Upper lobe of left lung (tissue), 6 donors: ENCODE measurements around the gene CHD5. TPM values are rescaled to one million over a fixed set of nuclear protein-coding genes. Genes with fewer than 3 reads are reported as not detected.

Experiments used
- ATAC-seq, 2 donors: fragments of 200-7000 bp; cut with Tn5 transposase; one replicate each; pipeline ENCODE4 v1.9.1; 2022; ENCODE audit warnings: mild to moderate bottlenecking in 2 of 2, moderate library complexity in 2 of 2; ENCODE audit not compliant: low FRiP score in 2 of 2
- DNase-seq, 2 donors: peaks; one replicate each; pipeline ENCODE4 v3.0.0-alpha.2; 2019 to 2020
- H3K27ac ChIP-seq, 4 donors: fragments of 200-600 bp; sonication (generic); one replicate each; pipeline ENCODE4 v1.5.1; 2016 to 2019
- H3K27me3 ChIP-seq, 4 donors: fragments of 200-600 bp; sonication (generic); one replicate each; pipeline ENCODE4 v1.5.1; 2017 to 2019
- H3K36me3 ChIP-seq, 4 donors: fragments of 200-600 bp; sonication (generic); one replicate each; pipeline ENCODE4 v1.5.1; 2016 to 2019
- H3K4me1 ChIP-seq, 4 donors: fragments of 200-600 bp; sonication (generic); one replicate each; pipeline ENCODE4 v1.5.1; 2018 to 2019
- H3K4me3 ChIP-seq, 4 donors: fragments of 200-600 bp; sonication (generic); one replicate each; pipeline ENCODE4 v1.5.1; 2017 to 2019; ENCODE audit warnings: mild to moderate bottlenecking in 2 of 4, moderate library complexity in 1 of 4
- H3K9me3 ChIP-seq, 4 donors: fragments of 200-600 bp; sonication (generic); one replicate each; pipeline ENCODE4 v1.5.1; 2018 to 2019
- CTCF ChIP-seq, 6 experiments: fragments of 450-650 bp in 4 of 6; fragments of 200-600 bp in 2 of 6; sonication (generic) in 2 of 6; IDR thresholded peaks; one replicate each; pipeline ENCODE4 v1.5.1; 2016 to 2019; ENCODE audit warnings: antibody characterized with exemption in 6 of 6
- EP300 ChIP-seq, 4 donors: sonication (generic); formaldehyde crosslinking; IDR thresholded peaks; one replicate each; pipeline ENCODE4 v1.5.1; 2017; ENCODE audit warnings: antibody characterized with exemption in 4 of 4, control low read depth in 2 of 4
- POLR2A ChIP-seq, 4 donors: fragments of 450-650 bp; IDR thresholded peaks; one replicate each; pipeline ENCODE4 v1.5.1; 2016 to 2017; ENCODE audit warnings: antibody characterized with exemption in 4 of 4, mild to moderate bottlenecking in 2 of 4
- POLR2AphosphoS5 ChIP-seq, 2 donors: sonication (generic); formaldehyde crosslinking; IDR thresholded peaks; one replicate each; pipeline ENCODE4 v1.5.1; 2017; ENCODE audit warnings: antibody characterized with exemption in 2 of 2
- WGBS, 2 donors: methylation state at CpG; one replicate each; pipeline ENCODE4 v1.1.5; 2017 to 2018; 5-methylcytosine and 5-hydroxymethylcytosine counted together
- total RNA-seq, 6 donors: library from RNA; depleted of rRNA in 4 of 6; stranded (reverse); fragments of >200 nt in 4 of 6; gene quantifications; one replicate each; pipeline versions ENCODE4 v1.1.0 to v1.2.1, GENCODE V29; 2016 to 2021
- donor health status: DM: no; HTN: no; CAD: no; lungs with moderate emphysema.
- donor health status: DM: no; HTN: yes; CAD: no; lungs with severe emphysema.

Gene CHD5
- total RNA-seq, 6 donors from 2014 or later = 0.14 to 1.3 (median 0.25) TPM

DNA sequence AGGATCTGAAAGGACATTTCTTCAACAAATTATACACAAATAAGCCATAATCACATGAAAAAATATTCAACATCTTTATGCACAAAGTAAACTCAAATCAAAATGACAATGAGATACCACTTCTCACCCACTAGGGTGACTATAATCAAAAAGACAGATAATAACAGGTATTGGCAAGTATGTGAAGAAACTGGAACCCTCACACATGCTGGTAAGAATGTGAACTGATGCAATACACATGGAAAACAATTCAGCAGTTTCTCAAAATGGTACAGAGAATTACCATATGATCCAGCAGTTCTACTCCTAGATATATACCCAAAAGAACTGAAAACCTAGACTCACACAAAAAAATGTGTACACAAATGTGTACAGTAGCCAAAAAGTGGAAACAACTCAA, 62.5 kb downstream of the CHD5 start:
- no peaks in the 10 kb centered on the region for H3K27me3 ChIP-seq
- H3K36me3 ChIP-seq = no peaks in the 10 kb centered on the region
- H3K4me1 ChIP-seq = no peaks in the 10 kb centered on the region
- H3K27ac ChIP-seq = no peak overlapping the region
- no peak for ATAC-seq
- H3K4me3 ChIP-seq = no peak overlapping the region
- DNase-seq = no peak
- H3K9me3 ChIP-seq = peaks cover 0 to 14% (median 5%) of the 10 kb centered on the region in 4 donors
- TF ChIP-seq POLR2A (IDR thresholded peaks at IDR 0.05) = no peak
- no peak for TF ChIP-seq EP300 (IDR thresholded peaks at IDR 0.05)
- no peak for TF ChIP-seq CTCF (IDR thresholded peaks at IDR 0.05)
- no peak for TF ChIP-seq POLR2AphosphoS5 (IDR thresholded peaks at IDR 0.05)

- 59 to 78% methylated on average over 2 of the region's 2 CpGs for WGBS, 2 donors
- no peak for ATAC-seq
- DNase-seq = no peak
- H3K4me1 ChIP-seq = no peaks in the 10 kb centered on the region
- H3K27me3 ChIP-seq = no peaks in the 10 kb centered on the region
- no peak overlapping the region for H3K4me3 ChIP-seq
- peaks cover 0 to 14% (median 5%) of the 10 kb centered on the region in 4 donors for H3K9me3 ChIP-seq
- TF ChIP-seq CTCF (IDR thresholded peaks at IDR 0.05) = no peak
- TF ChIP-seq POLR2A (IDR thresholded peaks at IDR 0.05) = no peak
- no peak for TF ChIP-seq EP300 (IDR thresholded peaks at IDR 0.05)
- TF ChIP-seq POLR2AphosphoS5 (IDR thresholded peaks at IDR 0.05) = no peak
- H3K36me3 ChIP-seq = no peaks in the 10 kb centered on the region
- no peak overlapping the region for H3K27ac ChIP-seq
Measured at GRCh38 chr1:6117064-6117463, 63.1 kb downstream of the CHD5 start.

- Histone ChIP-seq H3K4me3 (no peak overlapping the region), H3K9me3 (peaks cover 0 to 14% (median 5%) of the 10 kb centered on the region in 4 donors), H3K4me1 (no peaks in the 10 kb centered on the region), H3K27ac (no peak overlapping the region), H3K27me3 (no peaks in the 10 kb centered on the region), H3K36me3 (no peaks in the 10 kb centered on the region)
- ATAC-seq = no peak
- DNase-seq = no peak
- 59 to 97% methylated on average over 1 of the region's 1 CpG for WGBS, 2 donors
- TF ChIP-seq EP300 (IDR thresholded peaks at IDR 0.05) = no peak
Measured at GRCh38 chr1:6116137-6116536, 64.0 kb downstream of the CHD5 start.

DNA sequence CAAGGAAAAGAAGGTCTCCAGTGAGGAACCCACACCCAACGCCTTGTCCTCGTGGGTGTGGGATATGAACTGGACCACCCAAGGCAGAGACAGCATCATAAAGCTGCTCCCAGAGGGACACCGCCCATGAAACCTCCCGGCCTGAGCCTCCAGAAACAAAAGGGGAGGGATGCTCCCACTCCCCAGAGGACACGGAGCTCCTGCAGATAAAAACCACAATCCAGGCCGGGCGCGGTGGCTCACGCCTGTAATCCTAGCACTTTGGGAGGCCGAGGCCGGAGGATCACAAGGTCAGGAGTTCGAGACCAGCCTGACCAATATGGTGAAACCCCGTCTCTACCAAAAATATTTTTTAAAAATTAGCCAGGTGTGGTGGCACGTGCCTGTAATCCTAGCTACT, 66.4 kb downstream of the CHD5 start:
- H3K36me3 ChIP-seq = no peaks in the 10 kb centered on the region
- peak in 1 of 2 donors; percentile 47 for DNase-seq
- no peak for ATAC-seq
- H3K27ac ChIP-seq = no peak overlapping the region
- no peaks in the 10 kb centered on the region for H3K27me3 ChIP-seq
- TF ChIP-seq CTCF (IDR thresholded peaks at IDR 0.05) (no peak), POLR2A (IDR thresholded peaks at IDR 0.05) (no peak), POLR2AphosphoS5 (IDR thresholded peaks at IDR 0.05) (no peak), EP300 (IDR thresholded peaks at IDR 0.05) (no peak)
- no peak overlapping the region for H3K4me3 ChIP-seq
- WGBS, 2 donors = 82 to 85% methylated on average over 14 of the region's 14 CpGs
- no peaks in the 10 kb centered on the region for H3K4me1 ChIP-seq
- H3K9me3 ChIP-seq = peaks cover 0 to 14% (median 5%) of the 10 kb centered on the region in 4 donors

GRCh38 chr1:6113116-6113515, 67.0 kb downstream of the CHD5 start:
- H3K27me3 ChIP-seq = no peaks in the 10 kb centered on the region
- ATAC-seq (no peak), DNase-seq (no peak)
- no peak for TF ChIP-seq POLR2AphosphoS5 (IDR thresholded peaks at IDR 0.05)
- TF ChIP-seq EP300 (IDR thresholded peaks at IDR 0.05) = no peak
- no peak for TF ChIP-seq POLR2A (IDR thresholded peaks at IDR 0.05)
- H3K27ac ChIP-seq = no peak overlapping the region
- no peaks in the 10 kb centered on the region for H3K4me1 ChIP-seq
- H3K4me3 ChIP-seq = no peak overlapping the region
- no peaks in the 10 kb centered on the region for H3K36me3 ChIP-seq
- H3K9me3 ChIP-seq = peaks cover 0 to 14% (median 5%) of the 10 kb centered on the region in 4 donors
- 57 to 61% methylated on average over 9 to 10 of the region's 10 CpGs for WGBS, 2 donors

DNA sequence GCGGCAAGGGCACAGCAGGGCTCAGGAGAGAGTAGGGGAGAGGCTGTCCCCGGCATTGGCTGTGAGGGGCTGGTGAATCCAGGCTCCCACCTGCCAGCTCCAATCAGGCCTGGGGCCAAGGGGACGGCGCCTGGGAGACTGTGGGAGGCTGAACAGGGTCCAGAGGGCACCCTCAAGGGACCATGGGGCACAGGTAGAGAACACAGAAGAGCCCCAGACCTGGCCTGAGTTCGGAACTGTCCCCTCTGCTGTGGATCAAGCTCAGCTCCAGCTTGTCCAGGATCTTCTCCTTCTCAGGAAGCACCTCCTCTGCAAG, 67.5 kb downstream of the CHD5 start:
- Histone ChIP-seq H3K9me3 (peaks cover 0 to 13% (median 4%) of the 10 kb centered on the region in 4 donors), H3K4me1 (no peaks in the 10 kb centered on the region), H3K36me3 (no peaks in the 10 kb centered on the region), H3K27me3 (no peaks in the 10 kb centered on the region), H3K27ac (no peak overlapping the region), H3K4me3 (no peak overlapping the region)
- WGBS, 2 donors = 55 to 59% methylated on average over 4 to 5 of the region's 5 CpGs
- ATAC-seq = no peak
- TF ChIP-seq POLR2A (IDR thresholded peaks at IDR 0.05) (no peak), CTCF (IDR thresholded peaks at IDR 0.05) (no peak), POLR2AphosphoS5 (IDR thresholded peaks at IDR 0.05) (no peak), EP300 (IDR thresholded peaks at IDR 0.05) (no peak)
- no peak for DNase-seq
